Measurements from ENCODE around the gene ZMYM2. TPM values are rescaled to one million over a fixed set of nuclear protein-coding genes. Genes with fewer than 3 reads are reported as not detected.
"Not testable (repeated sequence)": the region's sequence is repeated elsewhere in the genome, so short reads cannot be mapped to it uniquely, and the experiment has no call there.

The ZMYM2 gene
- 87.6 TPM for total RNA-seq (ENCODE audit: insufficient read depth, low replicate concordance)

- peak; percentile 99 for DNase-seq (ENCODE audit: low spot score)
These were observed at the start of gene ZMYM2 for GRCh38 chr13:19958155-19959111. ZMYM2 (plus strand) TSS chr13:19958727; CDS start chr13:19993073, 34,346 bp downstream.

DNA sequence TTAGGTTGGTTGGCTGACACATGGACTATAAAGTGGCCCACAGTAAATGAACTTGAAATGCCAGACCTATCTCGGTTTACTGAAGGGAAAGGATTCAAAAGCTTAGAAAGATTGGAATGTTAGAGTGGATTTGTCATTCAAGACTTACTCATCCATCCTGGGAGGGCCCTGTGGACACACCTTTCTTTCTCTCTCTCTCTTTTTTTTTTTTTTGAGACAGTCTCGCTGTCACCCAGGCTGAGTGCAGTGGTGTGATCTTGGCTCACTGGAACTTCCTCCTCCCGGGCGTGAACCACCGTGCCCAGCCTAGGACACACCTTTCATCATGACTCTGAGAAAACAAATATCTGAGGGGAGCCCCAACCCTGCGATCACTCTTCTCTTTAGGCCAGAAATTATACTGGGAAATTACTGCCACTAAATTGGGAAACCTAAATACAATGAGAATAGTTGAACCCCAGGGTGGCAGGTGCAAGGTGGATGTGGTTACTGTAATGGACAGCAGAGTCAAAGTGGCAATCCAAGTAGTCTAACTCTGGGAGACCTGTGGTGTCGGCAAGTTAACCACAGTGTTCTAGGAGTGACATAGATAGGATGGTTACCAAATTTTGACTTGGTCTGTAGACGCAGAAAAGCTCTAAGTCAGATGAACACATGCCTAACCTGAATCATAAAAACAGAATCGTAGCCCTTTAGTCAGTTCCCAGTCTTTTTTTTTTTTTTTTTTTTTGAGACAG, 48.0 kb upstream of the ZMYM2 start:
- no peak for DNase-seq (ENCODE audit: low spot score)

DNA sequence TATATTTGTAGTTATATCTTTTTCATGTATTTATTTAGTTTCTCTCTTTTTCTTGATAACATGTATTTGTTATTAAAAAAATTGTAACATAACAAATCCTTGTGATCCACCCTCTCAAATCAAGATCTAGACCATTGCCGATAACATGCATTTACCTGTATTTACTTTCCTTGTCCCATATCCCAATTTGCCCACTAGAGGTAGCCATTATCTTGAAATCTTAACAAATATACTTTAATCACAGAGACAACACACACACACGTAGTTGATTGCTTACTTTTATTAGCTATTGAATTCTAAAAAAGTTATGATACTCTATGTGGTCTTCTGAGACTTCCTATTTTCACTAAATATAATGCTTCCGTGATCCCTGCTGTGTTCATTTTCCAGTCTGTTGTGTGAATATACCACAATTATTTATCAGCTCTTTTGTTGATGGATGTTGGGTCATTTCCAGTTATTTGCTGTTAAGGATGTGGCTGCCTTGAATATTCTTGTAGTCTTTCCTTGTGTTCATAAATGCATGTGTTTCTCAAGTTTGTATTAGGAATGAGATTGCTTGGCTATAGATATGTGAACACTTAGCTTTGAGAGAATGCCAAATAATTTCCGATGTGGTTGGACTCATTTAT, 31.3 kb upstream of the ZMYM2 start:
- no peak for DNase-seq (ENCODE audit: low spot score)

- DNase-seq (ENCODE audit: low spot score) = no peak
These were observed 18.4 kb upstream of the ZMYM2 start for GRCh38 chr13:19940106-19940505.

DNA sequence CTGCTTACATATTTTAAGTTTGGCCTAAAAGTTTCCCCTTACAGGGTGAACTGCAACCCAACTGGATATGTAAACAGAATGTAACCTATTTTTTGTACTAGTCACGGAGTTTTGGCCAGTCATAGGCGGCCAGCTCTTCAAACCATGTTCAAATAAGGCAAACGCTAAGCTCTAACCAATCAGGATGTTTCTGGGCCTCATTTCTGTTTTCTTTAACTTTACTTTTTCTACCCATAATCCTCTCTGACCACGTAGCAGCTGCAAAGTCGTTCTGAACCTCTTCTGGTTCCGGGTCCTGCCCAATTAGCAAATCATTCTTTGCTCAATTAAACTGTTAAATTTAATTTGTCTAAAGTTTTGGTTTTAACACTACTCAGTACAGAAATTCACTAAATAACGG, 8.2 kb upstream of the ZMYM2 start:
- DNase-seq (ENCODE audit: low spot score) = no peak

- DNase-seq (ENCODE audit: low spot score) = no peak
These were observed 5.7 kb upstream of the ZMYM2 start for GRCh38 chr13:19952850-19953249.

GRCh38 chr13:19955873-19956559, 2.5 kb upstream of the ZMYM2 start:
- DNase-seq (ENCODE audit: low spot score) = no peak

- peak; percentile 85 for DNase-seq (ENCODE audit: low spot score)
These were observed 990 bp upstream of the ZMYM2 start for GRCh38 chr13:19957320-19958154.

DNA sequence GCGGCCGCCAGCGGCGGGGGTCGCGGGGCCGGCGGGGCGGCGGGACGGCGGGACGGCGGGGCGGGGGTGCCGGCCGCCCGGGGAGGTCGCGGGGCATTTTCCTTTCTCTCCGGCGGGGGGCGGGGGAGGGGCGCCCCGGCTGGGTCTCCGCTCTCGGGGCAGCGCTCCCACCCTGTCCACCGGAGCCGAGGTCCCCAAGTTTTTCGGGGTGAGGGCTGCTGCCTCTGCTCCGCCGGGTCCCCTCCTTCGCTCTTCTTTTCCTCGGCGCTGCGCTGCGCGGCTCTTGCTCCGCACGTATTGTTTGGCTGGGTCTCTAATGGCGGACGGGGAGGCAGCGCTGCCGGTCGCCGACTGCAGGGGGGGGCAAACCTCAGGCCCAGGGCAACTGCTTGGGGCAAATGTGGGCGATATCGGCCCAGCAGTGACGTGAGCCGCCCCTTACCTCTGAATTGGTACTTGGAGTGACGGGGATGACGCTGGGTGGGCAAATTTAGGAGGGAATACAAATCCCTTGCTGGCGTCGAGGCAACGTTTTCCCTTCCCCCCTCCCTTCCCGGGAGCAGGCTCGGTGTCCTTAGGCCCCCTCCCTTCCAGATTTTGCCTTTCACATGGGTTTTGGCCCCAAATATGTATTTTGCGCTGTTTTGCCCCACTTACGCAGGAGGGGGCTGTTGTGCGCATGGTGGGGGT, 759 bp downstream of the ZMYM2 start:
- DNase-seq (ENCODE audit: low spot score) = peak; percentile 61

- DNase-seq (ENCODE audit: low spot score) = peak; percentile 96
These were observed 1.5 kb downstream of the ZMYM2 start for GRCh38 chr13:19959831-19960652.

- peak; percentile 17 for DNase-seq (ENCODE audit: low spot score)
These were observed 2.1 kb downstream of the ZMYM2 start for GRCh38 chr13:19960653-19960976.

GRCh38 chr13:19961489-19961888, 3.0 kb downstream of the ZMYM2 start:
- no peak for DNase-seq (ENCODE audit: low spot score)

DNA sequence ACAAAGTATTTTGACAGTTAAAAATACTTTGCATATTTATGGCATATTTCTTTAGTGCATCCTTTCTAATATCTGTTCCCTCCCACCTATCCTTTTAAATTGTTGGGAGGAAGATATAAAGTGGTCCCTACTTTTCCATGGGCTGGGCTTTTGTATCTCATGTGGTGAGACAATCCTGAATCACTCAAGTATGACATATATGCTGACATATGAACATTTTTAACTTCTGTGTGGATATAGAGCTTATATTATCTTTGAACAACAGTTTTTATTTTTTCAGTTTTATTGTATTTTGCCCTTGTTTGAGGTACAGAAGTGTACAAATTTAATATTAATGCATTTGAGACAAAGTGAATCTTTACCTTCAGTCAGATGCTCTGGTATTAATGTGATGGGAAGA, 3.4 kb downstream of the ZMYM2 start:
- no peak for DNase-seq (ENCODE audit: low spot score)

DNA sequence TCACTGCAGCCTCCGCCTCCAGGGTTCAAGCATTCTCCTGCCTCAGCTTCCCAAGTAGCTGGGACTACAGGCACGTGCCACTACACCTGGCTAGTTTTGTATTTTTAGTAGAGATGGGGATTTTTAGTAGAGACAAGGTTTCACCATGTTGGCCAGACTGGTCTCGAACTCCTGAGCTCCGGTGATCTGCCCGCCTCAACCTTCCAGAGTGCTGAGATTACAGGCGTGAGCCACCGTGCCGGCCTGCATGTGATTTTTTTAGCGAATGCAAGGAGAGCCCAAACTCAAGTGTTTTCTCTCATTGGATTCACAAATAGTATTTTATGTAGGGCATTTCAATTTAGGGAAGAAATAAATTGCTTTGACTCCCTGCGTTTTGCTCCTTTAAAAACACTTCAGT, 4.4 kb downstream of the ZMYM2 start:
- DNase-seq (ENCODE audit: low spot score) = no peak

- no peak for DNase-seq (ENCODE audit: low spot score)
These were observed 9.1 kb downstream of the ZMYM2 start for GRCh38 chr13:19967621-19968020.

GRCh38 chr13:19974498-19975009, 16.0 kb downstream of the ZMYM2 start:
- not testable (repeated sequence) for DNase-seq (ENCODE audit: low spot score)

GRCh38 chr13:19978831-19979437, 20.4 kb downstream of the ZMYM2 start:
- DNase-seq (ENCODE audit: low spot score) = no peak

DNA sequence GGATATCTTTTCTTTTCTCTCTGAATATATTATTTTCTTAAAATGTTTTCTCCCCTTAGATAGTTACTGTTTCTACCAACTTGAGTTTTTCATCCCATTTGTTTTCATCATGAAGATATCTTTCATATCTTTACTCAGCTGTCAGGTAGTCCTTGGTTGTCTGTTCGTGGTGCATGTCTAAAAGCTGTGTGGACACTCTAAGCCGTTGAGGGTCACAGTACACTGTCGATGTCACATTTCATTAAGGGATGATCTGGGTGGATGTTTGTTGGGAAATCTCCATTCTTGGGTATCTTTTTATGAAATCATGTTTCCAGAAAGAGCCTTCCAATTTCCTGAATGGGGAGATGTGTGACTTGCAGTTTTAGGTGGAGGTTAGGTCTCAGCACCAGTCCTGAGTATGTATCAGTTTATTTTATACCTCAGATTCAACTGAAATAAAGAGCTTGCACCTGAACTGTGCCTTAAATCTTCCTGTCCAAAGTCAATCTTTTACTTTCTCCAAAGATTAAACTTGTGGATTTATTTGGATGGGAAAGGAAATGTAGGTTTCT, 23.2 kb downstream of the ZMYM2 start:
- DNase-seq (ENCODE audit: low spot score) = no peak

All from umbilical cord (tissue), 2 donors.